ENCODE results near the gene KLHL29.

Gene KLHL29

GRCh38 chr2:23659773-23660172 is 274.8 kb downstream of the KLHL29 start:
- no peak for DNase-seq (ENCODE audit: low read depth)

GRCh38 chr2:23660237-23660636 is 275.3 kb downstream of the KLHL29 start:
- DNase-seq (ENCODE audit: low read depth) = no peak

GRCh38 chr2:23661276-23662050 is 276.5 kb downstream of the KLHL29 start:
- DNase-seq (ENCODE audit: low read depth) = no peak

- no peak for DNase-seq (ENCODE audit: low read depth)
Measured at GRCh38 chr2:23662466-23662865, 277.5 kb downstream of the KLHL29 start.

- DNase-seq (ENCODE audit: low read depth) = no peak
Measured at GRCh38 chr2:23662941-23663920, 278.3 kb downstream of the KLHL29 start.

- no peak for DNase-seq (ENCODE audit: low read depth)
Measured at GRCh38 chr2:23664066-23664788, 279.2 kb downstream of the KLHL29 start.

GRCh38 chr2:23666241-23666979 is 281.4 kb downstream of the KLHL29 start:
- DNase-seq (ENCODE audit: low read depth) = no peak

GRCh38 chr2:23666980-23667357 is 282.0 kb downstream of the KLHL29 start:
- DNase-seq (ENCODE audit: low read depth) = no peak

- DNase-seq (ENCODE audit: low read depth) = no peak
Measured at GRCh38 chr2:23668756-23669304, 283.9 kb downstream of the KLHL29 start.

GRCh38 chr2:23669413-23670244 is 284.6 kb downstream of the KLHL29 start:
- DNase-seq (ENCODE audit: low read depth) = no peak

- no peak for DNase-seq (ENCODE audit: low read depth)
Measured at GRCh38 chr2:23670245-23670592, 285.2 kb downstream of the KLHL29 start.

- DNase-seq (ENCODE audit: low read depth) = no peak
Measured at GRCh38 chr2:23673082-23673481, 288.1 kb downstream of the KLHL29 start.

GRCh38 chr2:23673830-23674679 is 289.1 kb downstream of the KLHL29 start:
- DNase-seq (ENCODE audit: low read depth) = peak; percentile 7

GRCh38 chr2:23675506-23675905 is 290.5 kb downstream of the KLHL29 start:
- DNase-seq (ENCODE audit: low read depth) = no peak

GRCh38 chr2:23677836-23678235 is 292.9 kb downstream of the KLHL29 start:
- DNase-seq (ENCODE audit: low read depth) = no peak

GRCh38 chr2:23679044-23679443 is 294.1 kb downstream of the KLHL29 start:
- DNase-seq (ENCODE audit: low read depth) = no peak

- no peak for DNase-seq (ENCODE audit: low read depth)
Measured at GRCh38 chr2:23680951-23681350, 296.0 kb downstream of the KLHL29 start.

- no peak for DNase-seq (ENCODE audit: low read depth)
Measured at GRCh38 chr2:23681356-23682140, 296.6 kb downstream of the KLHL29 start.

- no peak for DNase-seq (ENCODE audit: low read depth)
Measured at GRCh38 chr2:23682481-23682880, 297.5 kb downstream of the KLHL29 start.
